ENCODE measurements around the gene TMEM120B.
"Not testable (repeated sequence)": the region's sequence is repeated elsewhere in the genome, so short reads cannot be mapped to it uniquely, and the experiment has no call there.

TMEM120B gene

GRCh38 chr12:121709064-121709424 lies 3.5 kb upstream of the TMEM120B start:
- not testable (repeated sequence) for DNase-seq (ENCODE audit: low read depth)

- DNase-seq (ENCODE audit: low read depth), result no peak
Observed at GRCh38 chr12:121709478-121709961, 3.0 kb upstream of the TMEM120B start.

- DNase-seq (ENCODE audit: low read depth), result no peak
Observed at GRCh38 chr12:121711361-121712189, 977 bp upstream of the TMEM120B start.

GRCh38 chr12:121712190-121712460 lies 427 bp upstream of the TMEM120B start:
- DNase-seq (ENCODE audit: low read depth), result no peak

DNA sequence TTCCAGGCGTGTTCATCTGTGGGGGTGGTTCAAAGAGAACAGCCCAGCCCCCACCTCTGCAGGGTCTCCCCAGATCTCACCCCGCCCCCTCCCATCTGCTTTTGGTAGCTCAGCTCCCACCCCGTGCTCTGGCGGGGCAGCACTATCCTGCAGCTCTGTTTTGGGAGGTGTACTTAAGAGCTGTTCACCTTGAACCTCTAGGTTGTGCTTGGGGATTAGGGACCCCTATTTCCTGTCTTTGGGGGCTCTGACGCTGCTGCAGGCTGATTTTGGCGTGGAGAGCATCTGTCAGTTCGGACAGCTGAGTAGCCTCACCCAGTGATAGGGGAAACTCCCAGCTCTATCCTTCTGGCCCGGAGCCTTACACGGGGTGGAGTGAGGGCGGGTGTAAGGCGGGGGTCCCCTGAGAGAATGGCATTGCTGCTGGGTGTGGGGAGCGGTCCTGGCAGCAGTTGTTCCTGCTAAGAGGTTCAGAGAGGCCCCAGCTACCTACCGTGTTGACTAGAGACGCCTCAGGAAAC lies 765 bp downstream of the TMEM120B start:
- DNase-seq (ENCODE audit: low read depth), result no peak

DNA sequence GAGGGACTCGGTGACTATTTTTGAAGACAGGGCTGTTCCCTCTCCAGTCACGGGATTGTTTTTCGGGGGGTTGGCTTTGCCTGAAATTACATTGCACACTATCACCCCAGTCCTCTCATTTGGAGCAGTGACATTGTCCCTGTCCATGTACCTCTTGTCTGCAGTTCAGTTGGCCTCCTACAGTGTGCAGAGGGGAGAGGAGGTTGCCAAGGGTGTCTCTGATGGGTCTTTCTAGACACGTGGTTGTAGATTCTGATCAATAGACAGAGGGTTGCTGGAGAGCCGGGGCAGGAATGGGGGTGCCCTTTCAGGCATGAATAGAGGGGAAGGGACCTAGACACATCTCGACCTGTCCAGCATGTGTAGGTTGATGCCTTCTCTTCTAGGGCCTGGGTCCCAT lies 1.2 kb downstream of the TMEM120B start:
- DNase-seq (ENCODE audit: low read depth), result no peak

DNA sequence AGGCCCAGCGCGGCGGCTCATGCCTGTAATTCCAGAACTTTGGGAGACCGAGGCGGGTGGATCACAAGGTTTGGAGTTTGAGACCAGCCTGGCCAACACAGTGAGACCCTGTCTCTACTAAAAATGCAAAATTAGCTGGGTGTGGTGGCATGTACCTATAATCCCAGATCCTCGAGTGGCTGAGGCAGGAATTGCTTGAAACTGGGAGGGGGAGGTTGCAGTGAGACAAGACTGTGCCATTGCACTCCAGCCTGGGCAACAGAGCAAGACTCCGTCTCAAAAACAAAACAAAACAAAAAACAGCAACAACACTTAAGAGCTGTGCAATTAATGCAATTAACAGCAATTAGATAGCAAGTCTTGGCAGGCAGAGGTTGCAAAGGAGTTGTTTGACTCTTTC lies 2.5 kb downstream of the TMEM120B start:
- not testable (repeated sequence) for DNase-seq (ENCODE audit: low read depth)

- DNase-seq (ENCODE audit: low read depth), result no peak
Observed at GRCh38 chr12:121715862-121716435, 3.4 kb downstream of the TMEM120B start.

DNA sequence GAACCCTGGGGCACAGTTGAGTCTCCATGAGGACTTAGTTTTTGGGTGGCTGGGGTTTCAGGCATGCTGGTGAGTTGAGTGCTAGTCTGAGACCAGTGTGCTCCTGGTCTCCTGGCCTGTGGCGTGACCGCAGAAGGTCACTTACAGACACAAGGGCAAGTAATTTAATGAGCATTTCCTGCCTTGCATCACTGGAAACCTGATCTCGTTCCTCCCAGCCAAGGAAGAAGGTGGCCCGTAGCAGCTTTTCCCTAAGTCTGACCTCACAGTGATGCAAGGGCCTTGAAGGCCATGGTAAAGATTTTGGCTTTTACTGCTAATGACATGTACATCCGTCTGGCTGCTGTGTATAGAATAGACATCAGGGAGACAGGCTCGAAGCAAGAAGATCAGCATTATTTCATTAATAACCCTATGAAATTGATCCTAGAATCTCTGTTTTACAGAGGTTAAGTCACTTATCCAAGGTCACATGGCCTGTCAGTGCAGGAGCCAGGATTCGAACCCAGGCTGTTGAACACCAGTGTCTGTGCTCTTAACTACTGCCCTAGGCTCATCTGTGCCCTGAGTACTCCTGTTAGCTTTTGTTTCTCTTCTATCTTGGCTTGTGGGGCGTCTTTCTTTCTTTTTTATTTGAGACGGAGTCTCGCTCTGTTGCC lies 4.6 kb downstream of the TMEM120B start:
- no peak for DNase-seq (ENCODE audit: low read depth)

- no peak for DNase-seq (ENCODE audit: low read depth)
Observed at GRCh38 chr12:121718653-121719239, 6.2 kb downstream of the TMEM120B start.

DNA sequence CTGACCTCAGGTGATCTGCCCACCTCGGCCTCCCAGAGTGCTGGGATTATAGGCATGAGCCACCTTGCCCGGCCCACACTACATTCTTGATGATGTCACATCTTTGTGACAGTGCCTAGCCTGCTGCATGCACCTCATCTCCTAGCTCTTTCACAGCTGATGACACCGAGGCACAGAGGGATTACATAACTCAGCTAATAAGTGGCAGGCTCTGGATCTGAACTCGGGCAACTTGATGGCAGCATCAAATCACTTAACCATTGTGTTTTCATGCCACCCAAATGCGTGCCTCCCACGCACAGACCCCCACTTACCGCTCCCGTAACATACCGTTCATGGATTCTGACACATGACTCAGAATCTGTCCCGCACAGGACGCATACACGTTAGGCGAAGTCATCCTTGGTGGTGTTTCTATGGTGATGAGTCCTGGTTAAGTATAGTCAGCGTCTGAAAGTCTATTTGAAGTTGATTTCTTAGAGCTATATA lies 7.4 kb downstream of the TMEM120B start:
- no peak for DNase-seq (ENCODE audit: low read depth)

DNA sequence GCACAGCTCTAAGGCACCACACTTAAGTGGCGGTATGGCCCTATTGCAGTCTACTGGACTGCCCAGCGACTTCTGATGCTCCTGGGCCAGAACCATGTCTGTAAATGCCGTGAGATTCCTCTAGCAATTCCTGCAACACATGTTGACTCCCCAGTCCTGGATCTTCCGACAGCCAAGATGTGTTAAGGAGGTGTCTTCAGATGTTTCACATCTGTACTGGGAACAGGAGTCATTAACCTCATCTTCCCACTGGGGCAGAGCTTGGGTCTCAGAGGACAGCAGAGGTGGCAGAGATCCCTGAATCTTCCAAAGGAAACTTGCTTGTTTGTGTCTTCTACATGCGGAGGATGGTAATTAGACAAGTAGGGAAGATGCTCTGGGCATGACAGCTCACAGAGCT lies 8.2 kb downstream of the TMEM120B start:
- no peak for DNase-seq (ENCODE audit: low read depth)

GRCh38 chr12:121722511-121722910 lies 10.0 kb downstream of the TMEM120B start:
- DNase-seq (ENCODE audit: low read depth), result no peak

GRCh38 chr12:121723200-121723599 lies 10.6 kb downstream of the TMEM120B start:
- DNase-seq (ENCODE audit: low read depth), result no peak

DNA sequence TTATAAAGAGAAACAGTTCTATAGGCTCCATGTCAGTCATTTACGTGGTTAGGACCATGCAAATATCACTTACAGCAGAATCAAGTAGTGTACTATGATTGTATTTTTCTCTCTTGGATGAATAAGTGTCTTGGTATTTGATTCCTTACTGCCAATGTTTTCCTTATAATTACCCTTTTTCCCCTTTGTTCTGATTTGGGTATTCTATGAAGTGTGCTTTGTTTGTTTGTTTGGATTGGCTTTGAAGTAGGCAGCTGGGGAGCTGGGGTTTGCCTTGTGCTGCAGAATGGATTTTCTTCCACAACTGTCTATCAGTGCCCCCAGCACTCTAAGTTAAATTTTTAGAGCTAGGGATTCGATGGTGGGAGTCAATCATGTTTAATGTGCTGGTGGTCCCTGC lies 12.4 kb downstream of the TMEM120B start:
- no peak for DNase-seq (ENCODE audit: low read depth)

- no peak for DNase-seq (ENCODE audit: low read depth)
Observed at GRCh38 chr12:121725423-121725822, 12.9 kb downstream of the TMEM120B start.

DNA sequence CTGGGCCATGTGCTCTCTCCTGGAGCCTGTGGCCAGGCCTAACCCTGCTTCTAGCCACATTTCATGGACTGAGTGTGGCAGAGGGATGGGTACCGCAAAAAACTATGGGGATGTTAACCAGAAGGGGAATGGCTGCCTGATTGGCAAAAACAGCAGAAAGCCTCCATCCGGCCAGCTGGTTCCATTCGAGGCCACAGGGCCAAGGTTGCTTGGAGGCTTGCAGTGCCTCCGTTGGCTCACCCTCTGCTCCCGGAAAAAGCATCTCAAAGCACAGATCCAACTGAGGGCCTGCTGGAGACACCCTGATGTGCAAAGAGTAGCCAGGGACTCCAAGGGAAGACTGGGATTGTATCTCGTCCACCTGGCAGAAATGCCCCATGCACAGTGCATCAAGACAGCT lies 16.5 kb downstream of the TMEM120B start:
- no peak for DNase-seq (ENCODE audit: low read depth)

- DNase-seq (ENCODE audit: low read depth), result no peak
Observed at GRCh38 chr12:121731473-121731872, 18.9 kb downstream of the TMEM120B start.

- no peak for DNase-seq (ENCODE audit: low read depth)
Observed at GRCh38 chr12:121733849-121734248, 21.3 kb downstream of the TMEM120B start.

DNA sequence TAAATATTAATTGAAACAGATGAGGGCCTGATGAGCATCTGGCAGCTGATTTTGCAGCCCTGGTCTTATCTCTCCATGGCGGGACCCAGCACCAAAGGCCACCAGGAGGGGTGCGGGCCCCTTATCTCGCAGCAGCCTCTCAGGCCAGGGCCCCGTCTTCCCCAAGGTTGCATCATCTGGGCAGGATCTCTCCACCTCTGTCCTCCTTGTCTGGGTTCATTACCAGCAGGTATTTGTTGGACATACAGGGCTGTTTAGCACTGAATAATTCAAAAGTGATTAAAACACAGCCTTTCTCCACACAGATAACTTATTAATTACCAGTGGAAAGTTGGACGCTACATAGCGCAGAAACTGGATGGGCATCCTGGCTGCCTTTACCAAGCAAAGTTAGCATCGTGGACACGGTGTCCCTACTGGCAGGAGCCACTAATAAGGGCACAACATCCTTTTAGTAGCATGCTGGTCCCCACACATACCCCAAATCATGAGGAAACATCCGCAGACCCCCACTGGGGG lies 25.8 kb downstream of the TMEM120B start:
- DNase-seq (ENCODE audit: low read depth), result no peak

GRCh38 chr12:121740847-121741246 lies 28.3 kb downstream of the TMEM120B start:
- no peak for DNase-seq (ENCODE audit: low read depth)

DNA sequence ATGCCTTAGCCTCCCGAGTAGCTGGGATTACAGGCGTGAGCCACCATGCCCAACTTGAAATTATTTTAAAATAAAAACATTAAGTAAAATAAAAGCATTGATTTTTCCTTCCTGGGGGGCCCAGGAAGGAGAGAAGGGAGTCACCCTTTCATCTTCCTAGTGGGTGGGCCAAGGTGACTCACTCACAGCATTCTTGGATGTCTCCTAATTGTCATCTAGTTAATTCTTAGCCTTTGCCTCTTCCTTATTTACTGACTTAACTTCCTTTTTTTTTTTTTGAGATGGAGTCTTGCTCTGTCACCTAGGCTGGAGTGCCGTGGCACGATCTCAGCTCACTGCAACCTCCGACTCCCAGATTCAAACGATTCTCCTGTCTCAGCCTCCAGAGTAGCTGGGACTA lies 29.2 kb downstream of the TMEM120B start:
- no peak for DNase-seq (ENCODE audit: low read depth)
